OCI-LY3 (cell line): Measurements from ENCODE around the gene ADAMTS16.

Experiments used
- H2AFZ ChIP-seq: fragments of 200-600, 300-600 bp; shearing (Covaris generic); 2 replicates; pipeline ENCODE4 v1.6.0; 2014; ENCODE audit warnings: antibody characterized with exemption, low read depth, low read length
- H3K27ac ChIP-seq: fragments of 200-600, 300-600 bp; sonication (generic); 2 replicates; pipeline ENCODE4 v1.5.1; 2014; ENCODE audit warnings: mild to moderate bottlenecking, low read length, moderate library complexity, mixed read lengths
- H3K27me3 ChIP-seq: fragments of 200-600, 300-600 bp; sonication (generic); 2 replicates; pipeline ENCODE4 v1.6.1; 2014; ENCODE audit warnings: low read depth, low read length, mixed read lengths
- H3K36me3 ChIP-seq: fragments of 200-600, 300-600 bp; sonication (generic); replicated peaks from 2 replicates; pipeline ENCODE3; 2014; ENCODE audit warnings: low read depth, low read length, mixed read lengths
- H3K4me1 ChIP-seq: fragments of 300-600, 200-600 bp; sonication (generic); 2 replicates; pipeline ENCODE4 v1.6.1; 2014; ENCODE audit warnings: low read length, mixed read lengths
- H3K4me2 ChIP-seq: fragments of 200-600, 300-600 bp; sonication (generic); 2 replicates; pipeline ENCODE4 v1.6.1; 2014; ENCODE audit warnings: low read length, mixed read lengths
- H3K4me3 ChIP-seq: fragments of 300-600, 200-600 bp; sonication (generic); 2 replicates; pipeline ENCODE4 v1.5.1; 2014; ENCODE audit warnings: antibody characterized with exemption, mild to moderate bottlenecking, low read length, moderate library complexity
- H3K79me2 ChIP-seq: fragments of 300-600, 200-600 bp; shearing (Covaris generic); 2 replicates; pipeline ENCODE4 v1.6.1; 2014; ENCODE audit warnings: mild to moderate bottlenecking, low read length, mixed read lengths
- H3K9ac ChIP-seq: fragments of 300-600, 200-600 bp; shearing (Covaris generic); 2 replicates; pipeline ENCODE4 v1.6.0; 2014; ENCODE audit warnings: mild to moderate bottlenecking, low read length, moderate library complexity
- H3K9me3 ChIP-seq: fragments of 200-600, 300-600 bp; shearing (Covaris generic); 2 replicates; pipeline ENCODE4 v1.6.1; 2014; ENCODE audit warnings: low read length, mixed read lengths; ENCODE audit not compliant: insufficient read depth
- H4K20me1 ChIP-seq: fragments of 200-600, 300-600 bp; sonication (generic); 2 replicates; pipeline ENCODE4 v1.6.1; 2016; ENCODE audit warnings: low read length, mixed read lengths; ENCODE audit not compliant: insufficient read depth
- EZH2phosphoT487 ChIP-seq: fragments of 200-600 bp; shearing (Covaris generic); IDR thresholded peaks from 2 replicates; pipeline ENCODE4 v1.6.1; 2018; ENCODE audit warnings: antibody characterized with exemption, mixed run types, low read depth
- TF ChIP-seq, protein P1 (sequence below): fragments of 200-600, 300-600 bp; sonication (generic); IDR thresholded peaks from 2 replicates; pipeline ENCODE4 v1.5.1; 2014; ENCODE audit warnings: antibody characterized with exemption, low read length, low read depth

The ADAMTS16 gene

DNA sequence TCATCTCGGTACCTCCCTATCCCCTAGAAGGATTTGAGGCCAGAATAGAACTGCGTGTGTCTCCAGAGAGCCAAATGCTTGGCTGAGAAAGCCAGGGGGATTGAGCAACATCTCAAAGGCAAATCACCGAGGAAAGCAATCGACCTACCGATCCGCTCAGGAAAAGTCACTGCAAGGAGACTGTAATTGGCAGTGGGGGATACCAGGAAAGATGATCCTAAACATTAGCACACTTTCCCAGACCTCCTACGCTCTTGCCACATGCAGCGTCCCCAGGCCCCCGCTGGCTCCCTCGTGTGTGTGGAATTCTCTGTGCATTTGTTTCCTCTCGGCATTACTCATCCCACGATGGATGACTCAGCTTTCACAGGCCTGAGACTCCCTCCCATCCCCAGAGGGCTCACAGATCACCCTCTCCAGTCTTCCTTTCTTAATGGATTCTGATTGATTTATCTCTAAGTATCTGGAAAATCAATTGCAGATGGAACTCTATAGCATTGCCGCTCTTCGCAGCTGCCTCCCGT lies 200.1 kb downstream of the ADAMTS16 start:
- Histone ChIP-seq H3K4me3 (no peak overlapping the region), H3K27ac (no peak overlapping the region)

DNA sequence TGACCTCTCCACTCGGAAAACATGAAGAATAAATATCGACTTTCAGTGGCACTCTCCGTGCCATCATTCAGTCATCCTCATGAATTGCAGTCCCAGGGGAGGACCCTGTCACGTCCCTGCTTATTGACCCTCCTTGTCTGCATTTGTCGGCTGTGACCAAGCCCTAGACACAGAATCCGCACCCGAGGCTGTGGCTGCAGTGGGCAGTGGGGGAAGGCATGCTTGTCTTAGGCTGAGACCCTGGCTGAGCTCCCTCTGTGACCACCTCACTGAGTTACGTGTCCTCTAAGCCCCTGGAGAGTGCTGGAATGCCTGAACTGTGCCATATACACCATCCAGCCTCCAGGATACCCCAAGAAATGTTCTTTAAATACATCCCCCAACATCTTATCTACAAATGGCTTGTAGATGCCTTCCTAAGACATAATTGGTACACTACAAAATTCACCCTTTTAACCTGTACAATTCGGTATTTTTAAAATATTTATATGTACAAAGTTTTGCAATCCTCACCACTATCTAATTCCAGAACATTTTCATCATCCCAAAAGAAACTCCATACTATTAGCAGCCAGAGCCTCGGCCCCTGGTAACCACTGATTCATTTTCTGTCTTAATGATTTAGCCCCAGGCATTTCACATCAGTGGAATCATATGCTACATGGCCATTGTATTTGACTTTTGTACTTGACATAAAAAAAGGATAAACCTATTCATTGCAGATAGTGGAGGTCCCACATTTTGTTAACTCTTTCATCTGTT lies 201.6 kb downstream of the ADAMTS16 start:
- Histone ChIP-seq H3K27me3 (no peaks in the 10 kb centered on the region), H3K9me3 (no peaks in the 10 kb centered on the region), H3K79me2 (no peaks in the 10 kb centered on the region), H2AFZ (no peak overlapping the region), H3K9ac (no peak overlapping the region), H3K4me2 (no peak overlapping the region), H3K4me1 (no peaks in the 10 kb centered on the region), H4K20me1 (no peaks in the 10 kb centered on the region), H3K4me3 (no peak overlapping the region), H3K27ac (no peak overlapping the region), H3K36me3 (no peaks in the 10 kb centered on the region)
- no peak for TF ChIP-seq EZH2phosphoT487
- TF ChIP-seq, protein P1, sequence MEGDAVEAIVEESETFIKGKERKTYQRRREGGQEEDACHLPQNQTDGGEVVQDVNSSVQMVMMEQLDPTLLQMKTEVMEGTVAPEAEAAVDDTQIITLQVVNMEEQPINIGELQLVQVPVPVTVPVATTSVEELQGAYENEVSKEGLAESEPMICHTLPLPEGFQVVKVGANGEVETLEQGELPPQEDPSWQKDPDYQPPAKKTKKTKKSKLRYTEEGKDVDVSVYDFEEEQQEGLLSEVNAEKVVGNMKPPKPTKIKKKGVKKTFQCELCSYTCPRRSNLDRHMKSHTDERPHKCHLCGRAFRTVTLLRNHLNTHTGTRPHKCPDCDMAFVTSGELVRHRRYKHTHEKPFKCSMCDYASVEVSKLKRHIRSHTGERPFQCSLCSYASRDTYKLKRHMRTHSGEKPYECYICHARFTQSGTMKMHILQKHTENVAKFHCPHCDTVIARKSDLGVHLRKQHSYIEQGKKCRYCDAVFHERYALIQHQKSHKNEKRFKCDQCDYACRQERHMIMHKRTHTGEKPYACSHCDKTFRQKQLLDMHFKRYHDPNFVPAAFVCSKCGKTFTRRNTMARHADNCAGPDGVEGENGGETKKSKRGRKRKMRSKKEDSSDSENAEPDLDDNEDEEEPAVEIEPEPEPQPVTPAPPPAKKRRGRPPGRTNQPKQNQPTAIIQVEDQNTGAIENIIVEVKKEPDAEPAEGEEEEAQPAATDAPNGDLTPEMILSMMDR = no peak

More for the DNA sequence above, 200.1 kb downstream of the ADAMTS16 start:
- no peaks in the 10 kb centered on the region for H3K79me2 ChIP-seq
- H2AFZ ChIP-seq = no peak overlapping the region
- H4K20me1 ChIP-seq = no peaks in the 10 kb centered on the region
- H3K9me3 ChIP-seq = no peaks in the 10 kb centered on the region
- H3K4me2 ChIP-seq = no peak overlapping the region
- no peak overlapping the region for H3K9ac ChIP-seq
- TF ChIP-seq, protein P1 = no peak
- TF ChIP-seq EZH2phosphoT487 = no peak
- H3K36me3 ChIP-seq = no peaks in the 10 kb centered on the region
- no peaks in the 10 kb centered on the region for H3K4me1 ChIP-seq
- no peaks in the 10 kb centered on the region for H3K27me3 ChIP-seq

DNA sequence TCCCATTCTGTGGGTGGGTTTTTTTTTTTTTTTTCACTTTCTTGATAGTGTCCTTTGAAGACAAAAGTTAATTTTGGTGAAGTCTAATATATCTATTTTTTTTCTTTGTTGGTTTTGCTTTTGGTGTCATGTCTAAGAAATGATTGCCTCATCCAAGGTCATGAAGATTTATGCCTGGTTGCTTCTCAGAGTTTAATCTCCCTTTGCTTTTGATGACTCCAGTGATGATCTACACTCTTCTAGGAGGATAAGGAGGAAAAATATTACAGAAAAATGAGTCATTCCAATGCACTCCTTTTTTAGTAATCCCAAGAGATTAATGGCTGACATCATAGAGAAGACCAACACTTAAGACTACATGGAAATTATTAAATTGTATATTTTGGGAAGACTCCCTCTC lies 202.7 kb downstream of the ADAMTS16 start:
- H3K36me3 ChIP-seq = no peaks in the 10 kb centered on the region
- TF ChIP-seq, protein P1 = no peak
- TF ChIP-seq EZH2phosphoT487 = no peak
- no peaks in the 10 kb centered on the region for H3K27me3 ChIP-seq
- no peak overlapping the region for H3K9ac ChIP-seq
- no peaks in the 10 kb centered on the region for H4K20me1 ChIP-seq
- H3K27ac ChIP-seq = no peak overlapping the region
- H3K4me3 ChIP-seq = no peak overlapping the region
- H3K4me2 ChIP-seq = no peak overlapping the region
- H3K79me2 ChIP-seq = no peaks in the 10 kb centered on the region
- H3K9me3 ChIP-seq = no peaks in the 10 kb centered on the region
- H3K4me1 ChIP-seq = no peaks in the 10 kb centered on the region
- no peak overlapping the region for H2AFZ ChIP-seq

DNA sequence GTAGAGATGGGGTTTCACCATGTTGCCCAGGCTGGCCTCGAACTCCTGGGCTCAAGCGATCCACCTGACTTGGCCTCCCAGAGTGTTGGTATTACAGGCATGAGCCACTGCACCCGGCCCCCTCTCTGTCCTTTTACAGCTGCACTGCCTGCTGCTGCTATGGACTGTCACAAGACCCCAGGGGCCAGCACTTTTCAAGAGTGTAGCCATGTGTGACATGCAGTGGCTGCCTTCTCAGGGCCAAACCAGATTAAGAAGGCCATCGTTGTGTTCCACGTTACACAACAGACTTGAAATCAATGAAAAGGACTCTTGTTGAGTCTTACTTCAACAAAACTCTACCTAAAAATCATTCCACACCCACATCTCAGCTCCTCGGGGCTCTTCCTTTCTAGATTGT lies 203.4 kb downstream of the ADAMTS16 start:
- H3K27me3 ChIP-seq = no peaks in the 10 kb centered on the region
- H3K4me3 ChIP-seq = no peak overlapping the region
- H3K9me3 ChIP-seq = no peaks in the 10 kb centered on the region
- no peak overlapping the region for H3K9ac ChIP-seq
- H3K36me3 ChIP-seq = no peaks in the 10 kb centered on the region
- H3K79me2 ChIP-seq = no peaks in the 10 kb centered on the region
- no peak overlapping the region for H2AFZ ChIP-seq
- no peak overlapping the region for H3K4me2 ChIP-seq
- TF ChIP-seq, protein P1 = no peak
- no peak for TF ChIP-seq EZH2phosphoT487
- H3K27ac ChIP-seq = no peak overlapping the region
- H3K4me1 ChIP-seq = no peaks in the 10 kb centered on the region
- no peaks in the 10 kb centered on the region for H4K20me1 ChIP-seq
